Stimulated activated CD4-positive, alpha-beta T cell treated with anti-CD3 and anti-CD28 coated beads, TNF-alpha, amount 100 ng/mL, for 48 hours (primary cell): ENCODE results near the gene IVL.

ENCODE experiments used
- DNase-seq, 3 donors: peaks; one replicate each; pipeline ENCODE4 v3.0.0-alpha.2; 2020; ENCODE audit warnings: low read depth in 3 of 3

The IVL gene

GRCh38 chr1:152886758-152887409 lies 21.5 kb upstream of the IVL start:
- DNase-seq: no peak

DNA sequence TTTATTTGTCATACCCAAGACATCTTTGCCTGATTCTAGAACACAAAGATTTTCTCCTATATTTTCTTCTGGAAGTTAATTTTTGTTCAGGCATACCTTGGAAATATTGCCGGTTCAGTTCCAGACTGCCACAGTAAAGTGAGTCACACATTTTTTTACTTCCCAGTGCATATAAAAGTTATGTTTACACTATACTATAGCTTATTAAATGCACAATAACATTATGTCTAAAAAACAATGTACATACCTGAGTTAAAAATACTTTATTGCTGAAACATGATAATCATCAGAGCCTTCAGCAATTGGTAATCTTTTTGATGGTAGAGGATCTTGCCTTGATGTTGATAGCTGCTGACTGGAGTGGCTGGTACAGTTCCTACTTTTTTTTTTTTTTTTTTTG lies 20.2 kb upstream of the IVL start:
- DNase-seq: no peak

GRCh38 chr1:152899027-152899426 lies 9.3 kb upstream of the IVL start:
- no peak for DNase-seq

GRCh38 chr1:152899883-152900282 lies 8.5 kb upstream of the IVL start:
- no peak for DNase-seq

- no peak for DNase-seq
These were observed 6.7 kb upstream of the IVL start for GRCh38 chr1:152901631-152902030.

DNA sequence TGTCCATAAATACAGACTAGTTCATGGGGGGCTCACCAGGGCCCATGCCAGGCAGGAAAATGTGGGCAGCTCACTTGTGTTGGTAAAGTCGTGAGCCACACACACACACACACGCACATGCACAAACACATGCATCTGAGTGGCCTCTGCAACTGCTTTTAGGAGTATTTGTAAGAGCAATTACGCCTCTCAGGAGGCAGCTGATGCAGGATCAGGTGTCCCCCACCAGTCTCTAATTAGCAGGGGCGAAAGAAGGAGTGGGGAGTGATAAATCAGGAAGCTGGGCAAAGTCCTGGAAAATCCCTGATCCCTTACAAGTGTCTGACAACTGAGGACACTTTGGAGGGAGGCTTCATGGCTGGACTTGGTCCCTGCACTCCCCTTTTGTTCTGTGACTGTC lies 5.7 kb upstream of the IVL start:
- no peak for DNase-seq

DNA sequence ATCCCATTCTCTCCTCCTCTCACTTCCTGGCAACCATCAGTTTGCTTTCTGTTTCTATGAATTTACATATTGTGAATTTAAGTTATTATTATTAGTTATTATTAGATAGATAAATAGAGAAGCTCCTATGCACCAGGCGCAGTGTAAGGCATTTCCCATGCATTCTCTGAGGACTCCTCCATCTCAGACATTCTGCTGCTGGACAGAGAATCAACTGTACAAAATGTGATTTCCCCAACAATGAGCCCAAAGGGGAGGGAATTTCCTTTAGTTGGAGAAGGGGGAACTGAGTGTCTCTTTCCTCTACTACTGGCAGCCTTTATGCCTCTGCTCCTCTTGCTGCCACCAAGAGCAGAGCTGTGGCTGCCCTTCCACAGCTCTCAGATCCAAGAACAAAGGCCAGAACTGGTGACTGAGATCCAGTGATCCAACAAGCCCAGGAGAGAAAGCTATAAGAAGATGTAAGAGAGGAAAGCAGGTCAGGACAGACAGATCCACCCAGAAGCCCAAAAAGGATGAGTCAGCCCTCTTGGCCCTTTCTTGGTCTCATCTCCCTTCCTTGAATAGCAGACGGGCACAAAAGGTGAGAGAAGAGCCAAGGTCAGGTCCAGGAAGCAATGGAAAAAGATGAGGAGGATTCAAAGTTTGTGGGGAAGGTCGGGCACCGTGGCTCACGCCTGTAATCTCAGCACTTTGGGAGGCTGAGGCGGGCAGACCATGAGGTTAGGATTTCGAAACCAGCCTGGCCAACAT lies 3.5 kb upstream of the IVL start:
- no peak for DNase-seq

DNA sequence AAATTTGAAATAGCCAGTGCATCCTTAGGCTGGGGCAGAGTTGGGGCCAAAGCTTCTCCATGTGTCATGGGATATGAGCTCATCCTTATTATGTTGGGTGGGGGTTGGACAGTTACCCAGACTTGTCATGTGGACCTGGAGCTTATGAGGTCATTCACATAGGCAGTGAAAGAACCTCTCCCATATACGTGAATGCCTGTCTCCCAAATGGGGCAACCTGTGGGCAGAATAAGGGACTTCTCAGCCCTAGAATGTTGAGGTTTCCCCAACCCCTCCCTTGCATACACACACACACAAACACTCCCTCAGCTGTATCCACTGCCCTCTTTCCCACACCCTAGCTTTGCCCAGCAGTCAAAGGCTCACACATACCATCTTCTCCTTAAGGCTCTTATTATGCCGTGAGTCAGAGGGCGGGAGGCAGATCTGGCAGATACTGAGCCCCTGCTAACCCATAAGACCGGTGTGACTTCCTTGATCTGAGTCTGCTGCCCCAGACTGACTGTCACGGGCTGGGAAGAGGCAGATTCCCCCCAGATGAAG lies 2.3 kb upstream of the IVL start:
- no peak for DNase-seq

- DNase-seq: no peak
These were observed 860 bp downstream of the IVL start for GRCh38 chr1:152909206-152909605.

GRCh38 chr1:152912471-152912870 lies 4.1 kb downstream of the IVL start:
- no peak for DNase-seq

DNA sequence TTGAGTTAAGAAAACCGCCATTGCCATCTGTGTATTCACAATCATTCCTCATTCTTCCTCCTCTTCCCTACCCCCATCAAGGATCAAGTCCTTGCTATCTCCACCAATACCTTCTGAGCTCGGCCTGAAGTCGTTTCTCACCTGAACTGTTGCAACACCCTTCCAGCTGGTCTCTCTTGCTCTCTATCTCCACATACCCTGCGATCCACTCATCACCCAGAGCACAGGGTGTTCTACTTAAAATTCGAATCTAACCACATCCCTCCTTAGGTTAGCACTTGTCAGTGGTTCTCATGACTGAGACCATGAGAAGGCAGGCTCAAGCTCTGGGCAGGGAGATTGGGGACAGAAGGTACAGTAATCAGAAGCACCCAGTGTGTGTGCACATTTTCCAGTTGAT lies 4.6 kb downstream of the IVL start:
- DNase-seq: no peak

GRCh38 chr1:152917794-152918193 lies 9.4 kb downstream of the IVL start:
- no peak for DNase-seq

DNA sequence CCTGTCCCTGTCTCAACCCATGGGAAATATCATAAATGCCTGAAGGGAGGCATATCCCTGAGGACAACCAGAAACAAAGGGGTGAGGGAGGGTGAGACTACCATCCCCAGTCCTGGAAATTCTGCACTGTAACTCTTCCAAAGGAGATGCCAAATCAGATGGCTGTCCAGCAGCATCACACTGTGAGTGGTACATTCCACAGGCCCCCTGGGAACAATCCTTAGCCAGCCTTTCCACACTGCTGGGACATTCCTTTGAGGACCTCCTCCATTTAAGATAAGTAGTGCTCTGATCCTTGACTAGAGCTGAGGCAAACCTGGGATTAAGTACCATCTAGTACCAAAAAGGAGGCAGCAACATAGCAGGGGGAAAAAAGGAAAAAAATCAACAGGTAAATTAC lies 10.7 kb downstream of the IVL start:
- no peak for DNase-seq

DNA sequence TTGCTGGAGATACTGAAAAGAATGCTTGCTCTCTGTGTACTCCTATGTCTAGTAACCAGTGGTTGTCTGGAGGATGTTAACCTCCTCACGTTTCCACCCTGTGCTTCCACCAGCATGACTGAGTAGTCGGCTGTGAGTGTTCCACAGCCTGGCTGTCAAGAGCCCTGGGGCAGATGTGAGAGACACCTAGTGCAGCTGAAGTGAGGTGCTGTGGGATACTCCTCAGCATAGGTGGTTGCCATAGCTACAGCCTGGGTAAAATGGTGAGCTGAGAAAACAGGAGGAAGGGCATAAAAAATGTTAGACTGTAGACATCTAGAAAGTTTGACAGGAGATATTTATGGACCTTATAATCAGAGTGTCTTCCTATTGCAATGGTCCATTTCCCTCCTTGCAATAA lies 15.8 kb downstream of the IVL start:
- DNase-seq: no peak

DNA sequence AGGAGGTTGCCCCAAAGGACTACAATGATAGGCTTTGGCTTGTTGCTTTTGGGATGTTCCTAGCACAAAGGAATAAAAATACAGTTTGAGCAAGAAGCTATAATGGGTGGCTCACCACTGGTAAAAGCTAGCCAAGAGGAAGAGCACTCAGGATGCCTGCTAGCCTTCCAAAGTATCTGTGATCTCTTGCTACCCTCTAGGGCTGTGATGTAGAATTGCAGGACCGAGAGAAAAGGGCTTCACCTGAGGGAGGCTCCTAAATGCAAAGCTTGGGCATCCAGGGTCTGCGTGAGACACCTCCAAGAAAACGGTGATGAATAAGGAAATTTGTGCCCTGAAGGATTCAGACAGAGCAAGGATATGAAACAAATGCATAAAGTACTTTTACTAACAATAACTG lies 17.7 kb downstream of the IVL start:
- no peak for DNase-seq

- no peak for DNase-seq
These were observed 20.3 kb downstream of the IVL start for GRCh38 chr1:152928671-152929070.

DNA sequence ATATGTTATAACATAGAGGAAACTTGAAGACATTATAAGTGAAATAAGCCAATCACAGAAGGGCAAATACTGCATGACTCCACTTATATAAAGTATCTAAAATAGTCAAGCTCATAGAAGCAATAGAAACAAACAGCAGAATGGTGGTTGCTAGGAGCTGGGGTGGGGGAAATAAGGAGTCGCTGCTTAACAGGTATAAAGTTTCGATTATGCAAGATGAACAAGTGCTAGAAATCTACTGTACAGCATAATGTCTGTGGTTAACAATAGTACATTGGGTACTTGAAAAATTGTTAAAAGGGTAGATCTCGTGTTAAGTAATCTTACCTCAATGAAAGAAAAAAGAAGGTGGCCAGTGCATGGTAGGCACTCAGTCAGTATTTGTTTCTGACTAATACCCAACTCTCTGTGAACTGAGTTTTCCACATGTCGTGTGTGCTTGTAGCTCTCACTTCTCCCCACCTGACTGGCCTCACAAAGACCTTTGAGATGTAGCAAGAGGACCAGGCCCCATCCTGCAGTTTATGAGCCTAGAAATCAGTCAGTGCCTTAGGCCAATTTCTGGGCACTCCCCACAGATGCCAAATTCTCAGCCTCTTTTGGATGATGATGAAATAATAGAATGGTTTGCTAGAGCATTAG lies 23.9 kb downstream of the IVL start:
- DNase-seq: no peak

DNA sequence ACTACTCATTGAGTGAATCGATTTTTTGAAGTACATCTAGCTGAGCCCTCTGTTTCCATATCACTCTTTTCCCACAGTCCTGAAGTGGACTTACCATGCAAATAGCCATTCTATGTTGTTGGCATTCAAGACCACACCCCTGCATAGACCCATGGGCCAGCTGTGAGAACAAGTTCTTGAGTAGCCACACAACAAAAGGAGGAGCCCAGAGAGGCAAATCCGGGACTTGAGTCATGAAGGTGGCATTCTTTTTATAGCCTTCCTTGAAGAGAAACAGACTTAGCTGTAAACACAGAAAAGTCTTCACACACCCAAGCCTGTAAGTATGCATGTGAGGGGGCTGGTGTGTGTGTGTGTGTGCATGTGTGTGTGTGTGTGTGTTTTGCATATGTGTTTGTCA lies 24.9 kb downstream of the IVL start:
- no peak for DNase-seq

DNA sequence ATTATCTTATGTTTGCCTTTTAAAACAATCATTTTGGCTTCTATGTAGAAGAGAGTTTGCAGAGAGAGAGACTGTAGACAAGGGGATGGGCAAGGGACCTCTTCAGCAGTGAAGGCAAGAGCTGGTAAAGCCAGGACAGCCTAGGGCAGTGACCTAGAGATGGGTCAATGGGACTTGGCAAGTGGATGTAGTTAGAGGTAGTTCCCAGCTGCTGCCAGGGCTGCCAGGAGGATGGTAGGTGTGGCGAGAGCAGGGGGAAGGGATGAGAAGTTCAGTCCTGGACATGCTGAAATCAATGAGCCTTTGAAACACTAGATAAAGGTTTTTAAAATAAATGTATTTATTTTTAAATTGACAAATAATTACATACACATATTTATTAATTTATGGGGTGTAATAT lies 32.3 kb downstream of the IVL start:
- DNase-seq: no peak

DNA sequence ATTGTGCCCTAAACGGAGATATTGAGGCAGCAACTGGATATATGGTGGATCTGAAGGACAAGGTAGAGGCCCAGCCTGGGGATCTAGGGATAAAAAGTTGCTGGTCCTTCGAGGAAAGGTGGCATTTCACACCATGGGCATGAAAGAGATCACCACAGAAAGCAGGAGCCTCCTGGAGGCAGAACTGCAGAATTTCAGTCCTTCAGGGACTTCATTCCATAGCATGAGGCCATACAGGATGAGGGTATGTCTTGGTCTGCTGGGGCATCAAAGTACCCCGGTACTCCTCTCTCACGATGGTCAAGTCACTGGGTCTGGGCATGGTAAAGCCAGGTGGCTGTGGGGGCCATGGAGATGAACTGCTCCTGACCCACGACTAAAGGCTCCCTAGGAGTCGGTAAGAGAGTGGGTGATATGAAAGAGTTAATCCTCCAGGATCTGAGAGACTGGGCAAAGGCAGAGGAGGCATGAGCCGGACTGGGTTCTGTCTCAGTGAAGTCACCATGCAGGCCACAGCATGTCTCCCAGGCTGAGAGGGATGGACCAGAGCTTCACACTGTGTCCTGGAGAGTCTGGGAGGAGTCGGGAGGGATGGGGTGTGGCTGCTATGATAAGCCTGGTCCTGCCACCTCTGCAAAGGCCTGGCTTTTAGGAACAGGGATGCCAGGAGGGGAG lies 32.8 kb downstream of the IVL start:
- DNase-seq: no peak

GRCh38 chr1:152942161-152942560 lies 33.8 kb downstream of the IVL start:
- no peak for DNase-seq

GRCh38 chr1:152946248-152946647 lies 37.9 kb downstream of the IVL start:
- DNase-seq: no peak
